ENCODE measurements around the gene STK10.

DNA sequence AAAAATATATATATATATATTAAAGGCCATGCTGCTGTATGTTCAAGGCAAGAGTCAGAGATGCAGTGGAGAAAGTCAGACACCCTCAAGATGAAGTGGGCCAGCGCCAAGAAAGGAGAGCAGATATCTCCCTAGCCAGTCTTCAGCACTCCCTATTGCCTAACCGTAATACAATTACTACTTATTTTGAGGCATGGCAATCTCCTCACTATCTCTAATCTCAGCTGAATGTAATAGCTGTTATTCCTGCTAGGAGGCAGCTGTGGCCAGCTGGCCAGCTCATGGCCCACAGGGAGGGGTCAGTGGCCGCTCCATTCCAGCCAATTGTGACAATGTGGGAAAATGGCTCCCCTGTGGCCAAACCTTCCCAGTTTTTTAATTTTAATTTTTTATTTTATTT lies 94.1 kb downstream of the STK10 start:
- TF ChIP-seq, protein P1, sequence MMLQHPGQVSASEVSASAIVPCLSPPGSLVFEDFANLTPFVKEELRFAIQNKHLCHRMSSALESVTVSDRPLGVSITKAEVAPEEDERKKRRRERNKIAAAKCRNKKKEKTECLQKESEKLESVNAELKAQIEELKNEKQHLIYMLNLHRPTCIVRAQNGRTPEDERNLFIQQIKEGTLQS (IDR thresholded peaks at IDR 0.05), result no peak
- TF ChIP-seq, protein P2, sequence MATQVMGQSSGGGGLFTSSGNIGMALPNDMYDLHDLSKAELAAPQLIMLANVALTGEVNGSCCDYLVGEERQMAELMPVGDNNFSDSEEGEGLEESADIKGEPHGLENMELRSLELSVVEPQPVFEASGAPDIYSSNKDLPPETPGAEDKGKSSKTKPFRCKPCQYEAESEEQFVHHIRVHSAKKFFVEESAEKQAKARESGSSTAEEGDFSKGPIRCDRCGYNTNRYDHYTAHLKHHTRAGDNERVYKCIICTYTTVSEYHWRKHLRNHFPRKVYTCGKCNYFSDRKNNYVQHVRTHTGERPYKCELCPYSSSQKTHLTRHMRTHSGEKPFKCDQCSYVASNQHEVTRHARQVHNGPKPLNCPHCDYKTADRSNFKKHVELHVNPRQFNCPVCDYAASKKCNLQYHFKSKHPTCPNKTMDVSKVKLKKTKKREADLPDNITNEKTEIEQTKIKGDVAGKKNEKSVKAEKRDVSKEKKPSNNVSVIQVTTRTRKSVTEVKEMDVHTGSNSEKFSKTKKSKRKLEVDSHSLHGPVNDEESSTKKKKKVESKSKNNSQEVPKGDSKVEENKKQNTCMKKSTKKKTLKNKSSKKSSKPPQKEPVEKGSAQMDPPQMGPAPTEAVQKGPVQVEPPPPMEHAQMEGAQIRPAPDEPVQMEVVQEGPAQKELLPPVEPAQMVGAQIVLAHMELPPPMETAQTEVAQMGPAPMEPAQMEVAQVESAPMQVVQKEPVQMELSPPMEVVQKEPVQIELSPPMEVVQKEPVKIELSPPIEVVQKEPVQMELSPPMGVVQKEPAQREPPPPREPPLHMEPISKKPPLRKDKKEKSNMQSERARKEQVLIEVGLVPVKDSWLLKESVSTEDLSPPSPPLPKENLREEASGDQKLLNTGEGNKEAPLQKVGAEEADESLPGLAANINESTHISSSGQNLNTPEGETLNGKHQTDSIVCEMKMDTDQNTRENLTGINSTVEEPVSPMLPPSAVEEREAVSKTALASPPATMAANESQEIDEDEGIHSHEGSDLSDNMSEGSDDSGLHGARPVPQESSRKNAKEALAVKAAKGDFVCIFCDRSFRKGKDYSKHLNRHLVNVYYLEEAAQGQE (IDR thresholded peaks at IDR 0.05), result no peak
- TF ChIP-seq, protein P3, sequence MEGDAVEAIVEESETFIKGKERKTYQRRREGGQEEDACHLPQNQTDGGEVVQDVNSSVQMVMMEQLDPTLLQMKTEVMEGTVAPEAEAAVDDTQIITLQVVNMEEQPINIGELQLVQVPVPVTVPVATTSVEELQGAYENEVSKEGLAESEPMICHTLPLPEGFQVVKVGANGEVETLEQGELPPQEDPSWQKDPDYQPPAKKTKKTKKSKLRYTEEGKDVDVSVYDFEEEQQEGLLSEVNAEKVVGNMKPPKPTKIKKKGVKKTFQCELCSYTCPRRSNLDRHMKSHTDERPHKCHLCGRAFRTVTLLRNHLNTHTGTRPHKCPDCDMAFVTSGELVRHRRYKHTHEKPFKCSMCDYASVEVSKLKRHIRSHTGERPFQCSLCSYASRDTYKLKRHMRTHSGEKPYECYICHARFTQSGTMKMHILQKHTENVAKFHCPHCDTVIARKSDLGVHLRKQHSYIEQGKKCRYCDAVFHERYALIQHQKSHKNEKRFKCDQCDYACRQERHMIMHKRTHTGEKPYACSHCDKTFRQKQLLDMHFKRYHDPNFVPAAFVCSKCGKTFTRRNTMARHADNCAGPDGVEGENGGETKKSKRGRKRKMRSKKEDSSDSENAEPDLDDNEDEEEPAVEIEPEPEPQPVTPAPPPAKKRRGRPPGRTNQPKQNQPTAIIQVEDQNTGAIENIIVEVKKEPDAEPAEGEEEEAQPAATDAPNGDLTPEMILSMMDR (IDR thresholded peaks at IDR 0.05; ENCODE audit: low read depth, low read length, missing input control), result no peak
- TF ChIP-seq, protein P4, sequence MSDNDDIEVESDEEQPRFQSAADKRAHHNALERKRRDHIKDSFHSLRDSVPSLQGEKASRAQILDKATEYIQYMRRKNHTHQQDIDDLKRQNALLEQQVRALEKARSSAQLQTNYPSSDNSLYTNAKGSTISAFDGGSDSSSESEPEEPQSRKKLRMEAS (IDR thresholded peaks at IDR 0.05), result no peak
- TF ChIP-seq RAD21 (IDR thresholded peaks at IDR 0.05), result no peak
- TF ChIP-seq GABPA (IDR thresholded peaks at IDR 0.05 in 1 of 2, conservative IDR thresholded peaks at IDR 0.05 in 1 of 2), result no peak
- no peak for TF ChIP-seq YY1 (IDR thresholded peaks at IDR 0.05)
